Superior temporal gyrus (tissue), 1 donor: ENCODE data around the gene ZDHHC19.
"Not testable (repeated sequence)": the region's sequence is repeated elsewhere in the genome, so short reads cannot be mapped to it uniquely, and the experiment has no call there.

Source experiments
- DNase-seq: peaks from one replicate; pipeline ENCODE4 v3.0.0-alpha.2; 2016; ENCODE audit errors: extremely low spot score

ZDHHC19 gene

DNA sequence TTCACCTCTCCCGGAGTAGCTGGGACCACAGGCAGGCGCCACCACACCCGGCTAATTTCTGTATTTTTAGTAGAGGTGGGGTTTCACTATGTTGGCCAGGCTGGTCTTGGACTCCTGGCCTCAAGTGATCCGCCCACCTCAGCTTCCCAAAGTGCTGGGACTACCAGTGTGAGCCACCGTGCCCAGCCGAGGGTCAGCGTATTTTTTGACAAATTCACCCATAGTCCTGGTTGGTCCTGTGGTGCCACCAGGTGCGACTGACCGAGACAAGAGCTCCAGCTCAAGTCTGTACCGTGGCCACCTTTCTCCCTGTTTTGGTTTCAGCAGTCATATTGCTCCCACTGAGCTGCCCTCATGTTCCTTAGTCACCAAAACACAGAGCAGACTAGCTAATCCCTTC lies 13.9 kb upstream of the ZDHHC19 start:
- DNase-seq: no peak

- no peak for DNase-seq
These were observed 11.8 kb upstream of the ZDHHC19 start for GRCh38 chr3:196222876-196223595.

- DNase-seq: no peak
These were observed 9.8 kb upstream of the ZDHHC19 start for GRCh38 chr3:196220991-196221390.

- DNase-seq: no peak
These were observed 9.4 kb upstream of the ZDHHC19 start for GRCh38 chr3:196220587-196220986.

- DNase-seq: no peak
These were observed 8.7 kb upstream of the ZDHHC19 start for GRCh38 chr3:196219970-196220311.

DNA sequence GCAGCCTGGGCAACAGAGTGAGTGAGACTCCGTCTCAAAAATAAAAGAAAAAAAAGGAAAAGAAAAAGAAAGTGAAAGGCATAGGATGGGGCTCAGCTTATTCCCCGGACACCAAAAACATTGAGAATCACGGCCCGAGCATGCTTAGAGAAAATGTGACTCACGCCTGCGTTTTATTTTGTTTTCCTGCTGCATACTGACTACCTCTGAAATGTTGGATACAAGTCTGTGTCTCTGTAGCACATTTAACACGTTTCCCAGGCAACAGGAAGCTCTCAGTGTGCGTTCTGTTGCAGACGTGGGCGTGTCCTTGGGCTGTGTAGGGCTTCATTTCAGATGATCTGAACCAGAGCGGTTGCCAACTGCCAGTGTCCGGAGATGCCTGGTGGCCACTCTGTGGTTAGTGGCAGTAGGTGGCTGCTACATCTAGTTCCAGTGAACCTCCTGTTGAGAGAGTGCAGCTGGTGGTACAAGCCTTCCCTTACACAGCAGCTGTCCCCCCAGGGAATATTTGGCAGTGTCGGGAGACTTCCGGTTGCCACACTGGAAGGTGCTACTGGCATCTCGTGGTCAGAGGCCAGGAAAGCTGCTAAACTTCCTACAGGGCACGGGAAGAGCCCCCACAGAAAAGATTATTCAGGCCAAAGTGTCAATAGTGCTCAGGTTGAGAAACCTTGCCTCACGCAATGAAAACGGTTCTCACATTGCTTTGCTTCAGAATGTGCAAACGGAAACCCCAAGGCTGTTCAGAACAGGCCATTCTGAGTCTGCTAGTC lies 8.2 kb upstream of the ZDHHC19 start:
- peak; percentile 75 for DNase-seq

GRCh38 chr3:196218155-196218712 lies 7.0 kb upstream of the ZDHHC19 start:
- no peak for DNase-seq

DNA sequence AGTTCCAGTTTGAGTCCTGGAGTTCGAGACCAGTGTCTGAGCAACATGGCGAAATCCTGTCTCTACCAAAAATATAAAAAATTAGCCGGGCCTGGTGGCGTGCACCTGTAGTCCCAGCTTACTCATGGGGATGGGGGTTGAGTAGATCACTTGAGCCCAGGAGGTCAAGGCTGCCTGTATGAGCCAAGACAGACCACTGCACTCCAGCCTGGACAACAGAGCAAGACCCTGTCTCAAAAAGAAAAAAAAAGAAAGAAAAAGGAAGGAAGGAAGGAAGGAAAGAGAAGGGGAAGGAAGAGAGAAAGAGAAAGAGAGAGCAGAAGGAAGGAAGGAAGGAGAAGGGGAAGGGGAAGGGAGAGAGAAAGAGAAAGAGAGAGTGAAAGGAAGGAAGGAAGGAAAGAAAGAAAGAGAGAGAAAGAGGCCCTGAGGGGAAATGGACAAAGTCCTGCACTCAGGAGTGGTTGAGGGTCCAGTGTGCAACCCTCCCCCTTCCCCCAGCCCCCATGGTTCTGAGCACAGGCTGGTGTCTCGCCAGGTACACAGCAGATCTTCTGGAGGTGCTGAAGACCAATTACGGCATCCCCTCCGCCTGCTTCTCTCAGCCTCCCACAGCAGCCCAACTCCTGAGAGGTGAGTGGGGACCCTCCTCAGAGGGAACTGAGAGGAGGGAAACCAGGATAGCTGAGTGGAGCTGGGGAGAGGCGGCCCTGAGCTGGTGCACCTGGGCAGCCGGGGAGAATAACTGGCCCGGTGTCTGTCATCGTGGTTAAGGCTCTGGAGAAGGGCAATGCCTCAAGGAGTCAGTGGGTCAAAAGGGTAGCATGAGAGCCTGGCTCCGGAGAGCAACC lies 6.3 kb upstream of the ZDHHC19 start:
- no peak for DNase-seq

DNA sequence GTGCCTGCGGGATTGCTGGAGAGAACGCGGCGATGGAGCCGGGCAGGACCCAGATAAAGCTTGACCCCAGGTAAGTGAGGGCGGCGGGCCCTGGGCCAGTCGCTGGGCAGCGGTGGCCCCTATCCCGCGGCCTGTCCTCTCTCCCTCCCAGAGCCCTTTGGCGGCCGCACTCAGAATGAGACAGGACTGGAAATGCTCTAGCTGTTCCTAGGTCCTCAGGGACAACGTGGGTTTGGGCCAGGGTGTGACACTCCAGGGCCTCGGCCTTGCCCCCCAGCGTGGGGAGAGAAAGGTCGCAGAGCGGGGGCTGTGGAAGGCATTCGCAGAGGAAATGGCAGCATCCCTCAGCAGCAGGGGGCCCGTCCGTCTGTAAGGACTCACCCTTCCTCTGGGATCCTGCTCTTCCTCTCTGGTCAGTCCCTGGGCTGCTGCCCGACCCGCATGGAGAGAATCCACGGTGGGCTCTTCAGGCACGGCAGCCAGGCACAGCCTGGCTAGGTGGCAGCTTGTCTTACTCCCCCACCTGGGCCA lies 5.5 kb upstream of the ZDHHC19 start:
- no peak for DNase-seq

DNA sequence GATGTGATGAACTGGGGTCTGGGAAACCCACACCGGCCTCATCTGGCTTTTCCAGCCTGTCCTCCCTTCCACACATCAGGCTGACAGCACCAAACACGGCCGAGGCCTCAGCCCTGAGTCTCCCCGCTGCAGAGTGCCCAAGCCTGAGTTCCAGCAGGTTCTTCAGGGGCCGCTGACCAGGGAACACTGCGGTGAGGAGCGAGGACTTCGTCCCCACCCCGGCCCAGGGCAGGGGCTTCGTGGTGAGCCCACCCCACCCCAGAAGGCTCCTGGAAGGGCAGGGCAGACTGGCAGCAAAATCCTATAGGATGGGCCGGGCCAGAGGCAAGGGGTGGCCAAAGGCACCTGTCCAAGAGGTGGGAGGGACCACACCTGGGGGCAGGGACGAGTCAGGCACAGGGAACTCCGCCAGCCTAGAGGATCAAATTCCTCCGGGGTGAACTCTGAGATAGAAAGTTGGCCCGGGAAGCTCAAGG lies 4.9 kb upstream of the ZDHHC19 start, which contains the start of gene SLC51A:
Gene SLC51A, plus strand, starts transcription at position 446 of the 476 bp plus-strand sequence. CDS start 179 bp downstream, outside the sequence.
- no peak for DNase-seq

DNA sequence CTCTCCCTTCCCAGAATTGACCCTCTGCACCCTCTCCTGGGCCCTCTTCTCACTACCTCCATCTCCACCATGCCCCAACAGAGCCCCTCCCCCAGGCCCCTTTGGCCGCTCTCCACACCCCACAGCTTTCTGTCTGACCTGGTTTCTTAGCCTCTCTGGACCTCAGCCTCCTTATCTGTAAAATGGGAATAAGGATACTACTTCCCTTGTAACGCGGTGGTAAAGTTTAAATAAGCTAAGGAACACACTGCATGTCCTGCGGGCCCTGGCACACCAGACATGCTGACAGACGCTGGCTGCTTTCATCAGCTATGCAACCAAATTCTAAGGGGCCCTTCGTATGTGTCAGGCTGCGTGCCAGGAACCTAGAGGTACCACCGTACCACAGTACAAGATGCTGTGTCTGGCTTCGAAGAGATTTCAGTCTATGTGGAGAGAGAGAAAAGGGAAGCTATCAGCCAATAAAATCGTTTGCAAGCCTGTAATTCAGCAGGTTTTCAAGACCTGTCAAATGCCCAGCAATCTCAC lies 4.4 kb upstream of the ZDHHC19 start:
- no peak for DNase-seq

DNA sequence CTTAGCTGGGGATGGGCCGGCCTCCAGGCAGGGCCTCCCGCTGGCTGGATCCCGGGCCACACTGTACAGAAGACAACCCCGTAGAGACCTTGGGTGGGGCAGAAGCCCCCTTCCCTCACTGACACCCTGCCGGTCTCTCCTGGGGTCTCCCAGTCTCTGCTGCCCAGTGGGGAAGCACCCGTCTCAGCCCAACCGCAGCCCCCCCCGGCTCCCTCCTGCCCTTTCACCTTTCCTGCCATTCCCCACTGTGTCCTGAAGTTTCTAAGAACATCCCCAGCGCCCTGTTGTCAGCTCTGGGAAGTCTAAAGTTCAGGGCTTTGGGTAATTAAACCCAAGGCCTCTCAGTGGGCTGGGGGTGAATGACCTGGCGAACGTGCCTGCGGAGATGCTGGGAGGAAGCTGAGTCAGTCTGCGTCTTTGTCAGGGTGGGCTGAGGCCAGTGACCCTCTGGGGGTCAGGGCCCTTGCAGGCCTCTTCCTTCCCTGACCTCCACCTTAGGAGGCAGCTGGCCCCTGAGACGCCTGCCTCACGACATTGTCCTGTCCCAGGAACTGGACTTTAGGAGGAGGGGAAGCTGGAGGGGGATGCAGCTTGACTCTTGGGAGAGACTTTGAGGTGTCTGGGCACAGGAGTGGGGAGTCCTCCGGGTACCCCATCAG lies 3.7 kb upstream of the ZDHHC19 start:
- DNase-seq: no peak

- DNase-seq: not testable (repeated sequence)
These were observed 1.1 kb downstream of the ZDHHC19 start for GRCh38 chr3:196209944-196210672.

GRCh38 chr3:196208942-196209695 lies 2.1 kb downstream of the ZDHHC19 start:
- no peak for DNase-seq

DNA sequence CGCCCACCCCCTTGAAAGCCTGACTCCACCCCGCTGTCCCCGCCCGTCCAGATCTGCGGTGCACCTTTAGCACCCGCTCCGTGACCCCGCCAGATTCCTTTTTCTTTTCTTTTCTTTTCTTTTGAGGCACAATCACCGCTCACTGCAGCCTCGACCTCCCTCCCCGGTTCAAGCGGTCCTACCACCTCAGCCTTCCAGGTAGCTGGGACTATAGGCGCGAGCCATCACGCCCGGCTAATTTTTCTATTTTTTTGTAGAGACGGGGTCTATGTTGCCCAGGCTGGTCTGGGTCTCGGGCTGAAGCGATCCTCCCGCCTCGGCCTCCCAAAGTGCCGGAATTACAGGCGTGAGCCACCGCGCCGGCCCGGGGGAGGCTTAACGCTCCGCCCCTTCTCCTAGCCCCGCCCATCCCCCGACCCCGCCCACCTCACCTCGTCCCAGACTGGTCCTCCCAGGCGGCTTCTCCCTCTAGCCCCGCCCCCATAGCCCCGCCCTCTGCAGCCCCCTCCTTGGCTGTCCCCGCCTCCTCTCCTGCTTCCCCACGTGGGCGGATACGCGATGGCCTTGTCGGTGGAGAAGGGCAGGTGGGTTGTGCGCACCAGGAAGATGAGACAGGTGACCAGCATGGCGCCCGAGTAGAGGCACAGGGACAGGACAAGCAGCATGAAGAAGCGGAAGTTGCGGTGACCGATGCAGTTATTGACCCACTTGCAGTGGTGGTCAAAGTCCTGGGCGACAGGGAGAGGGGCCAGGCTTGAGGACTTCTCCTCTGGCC lies 3.2 kb downstream of the ZDHHC19 start:
- DNase-seq: no peak

GRCh38 chr3:196207159-196207832 lies 3.9 kb downstream of the ZDHHC19 start:
- no peak for DNase-seq

DNA sequence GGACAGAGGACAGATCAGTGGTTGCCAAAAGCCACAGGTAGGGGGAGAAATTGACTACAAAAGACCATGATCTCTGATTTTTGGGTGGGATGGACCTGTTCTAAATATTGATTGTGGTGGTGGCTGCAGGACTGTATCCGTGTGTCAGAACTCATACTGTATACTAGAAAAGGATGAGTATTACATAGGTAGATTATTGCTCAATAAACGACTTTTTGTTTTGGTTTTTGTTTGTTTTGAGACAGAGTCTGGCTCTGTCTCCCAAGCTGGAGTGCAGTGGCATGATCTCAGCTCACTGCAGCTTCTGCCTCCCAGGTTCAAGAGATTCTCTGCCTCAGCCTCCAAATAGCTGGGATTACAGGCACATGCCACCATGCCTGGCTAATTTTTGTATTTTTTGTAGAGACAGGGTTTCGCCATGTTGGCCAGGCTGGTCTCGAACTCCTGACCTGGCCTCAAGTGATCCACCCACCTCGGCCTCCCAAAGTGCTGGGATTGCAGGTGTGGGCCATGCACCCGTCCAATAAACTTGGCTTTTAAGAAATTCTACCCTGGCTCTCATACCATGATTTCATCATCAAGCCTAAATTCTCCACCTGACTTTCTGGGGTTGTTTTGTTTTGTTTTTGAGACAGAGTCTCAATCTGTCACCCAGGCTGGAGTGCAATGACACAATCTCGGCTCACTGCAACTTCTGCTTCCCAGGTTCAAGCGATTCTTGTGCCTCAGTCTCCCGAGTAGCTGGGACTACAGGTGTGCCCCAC lies 5.6 kb downstream of the ZDHHC19 start:
- not testable (repeated sequence) for DNase-seq
